ENCODE data around the gene RPL39L.

GRCh38 chr3:187167777-187168176 is 28.5 kb upstream of the RPL39L start:
- TF ChIP-seq, protein P1, sequence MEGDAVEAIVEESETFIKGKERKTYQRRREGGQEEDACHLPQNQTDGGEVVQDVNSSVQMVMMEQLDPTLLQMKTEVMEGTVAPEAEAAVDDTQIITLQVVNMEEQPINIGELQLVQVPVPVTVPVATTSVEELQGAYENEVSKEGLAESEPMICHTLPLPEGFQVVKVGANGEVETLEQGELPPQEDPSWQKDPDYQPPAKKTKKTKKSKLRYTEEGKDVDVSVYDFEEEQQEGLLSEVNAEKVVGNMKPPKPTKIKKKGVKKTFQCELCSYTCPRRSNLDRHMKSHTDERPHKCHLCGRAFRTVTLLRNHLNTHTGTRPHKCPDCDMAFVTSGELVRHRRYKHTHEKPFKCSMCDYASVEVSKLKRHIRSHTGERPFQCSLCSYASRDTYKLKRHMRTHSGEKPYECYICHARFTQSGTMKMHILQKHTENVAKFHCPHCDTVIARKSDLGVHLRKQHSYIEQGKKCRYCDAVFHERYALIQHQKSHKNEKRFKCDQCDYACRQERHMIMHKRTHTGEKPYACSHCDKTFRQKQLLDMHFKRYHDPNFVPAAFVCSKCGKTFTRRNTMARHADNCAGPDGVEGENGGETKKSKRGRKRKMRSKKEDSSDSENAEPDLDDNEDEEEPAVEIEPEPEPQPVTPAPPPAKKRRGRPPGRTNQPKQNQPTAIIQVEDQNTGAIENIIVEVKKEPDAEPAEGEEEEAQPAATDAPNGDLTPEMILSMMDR (IDR thresholded peaks at IDR 0.05; ENCODE audit: low read length), result no peak
- TF ChIP-seq EZH2 (optimal IDR thresholded peaks at IDR 0.05; ENCODE audit: low read depth, low read length), result no peak

Measured in MM.1S (cell line).